ENCODE results near the gene RGS10. TPM values are rescaled to one million over a fixed set of nuclear protein-coding genes. Genes with fewer than 3 reads are reported as not detected.

RGS10 gene
- total RNA-seq, 4 donors from 2014 or later: 31.4 to 41.6 (median 36.1) TPM

GRCh38 chr10:119479532-119479931, 63.0 kb downstream of the RGS10 start:
- DNase-seq (ENCODE audit: extremely low spot score): no peak

DNA sequence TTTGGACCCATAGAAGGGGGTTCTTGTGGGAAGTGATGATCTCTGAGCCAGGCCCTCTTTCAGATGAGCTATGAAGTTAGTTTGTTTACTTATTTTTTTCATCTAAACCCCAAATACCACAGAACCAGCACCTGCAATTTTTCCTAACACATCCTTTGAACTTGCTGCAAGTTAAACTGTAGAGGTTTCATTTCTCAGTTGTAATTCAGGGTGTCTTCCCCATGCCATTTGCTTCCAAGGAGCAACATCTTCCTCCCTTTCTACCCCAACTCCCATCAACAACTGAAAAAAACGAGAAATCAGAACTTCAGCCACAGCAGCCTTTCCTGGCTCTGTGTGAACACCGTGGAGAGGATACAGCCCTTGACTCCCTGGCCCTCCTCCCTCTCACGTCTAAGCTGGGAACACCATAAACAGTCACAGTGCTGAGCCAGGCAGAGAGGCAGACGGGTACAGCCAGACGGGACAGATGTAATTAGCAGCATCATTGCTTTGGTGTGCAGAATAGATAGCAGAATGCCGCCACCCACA, 63.6 kb downstream of the RGS10 start:
- 33% methylated on average over 6 of the region's 6 CpGs for WGBS
- no peaks in the 10 kb centered on the region for H3K27me3 ChIP-seq
- H3K9me3 ChIP-seq: no peaks in the 10 kb centered on the region
- no peak for DNase-seq (ENCODE audit: extremely low spot score)
- TF ChIP-seq, protein P1, sequence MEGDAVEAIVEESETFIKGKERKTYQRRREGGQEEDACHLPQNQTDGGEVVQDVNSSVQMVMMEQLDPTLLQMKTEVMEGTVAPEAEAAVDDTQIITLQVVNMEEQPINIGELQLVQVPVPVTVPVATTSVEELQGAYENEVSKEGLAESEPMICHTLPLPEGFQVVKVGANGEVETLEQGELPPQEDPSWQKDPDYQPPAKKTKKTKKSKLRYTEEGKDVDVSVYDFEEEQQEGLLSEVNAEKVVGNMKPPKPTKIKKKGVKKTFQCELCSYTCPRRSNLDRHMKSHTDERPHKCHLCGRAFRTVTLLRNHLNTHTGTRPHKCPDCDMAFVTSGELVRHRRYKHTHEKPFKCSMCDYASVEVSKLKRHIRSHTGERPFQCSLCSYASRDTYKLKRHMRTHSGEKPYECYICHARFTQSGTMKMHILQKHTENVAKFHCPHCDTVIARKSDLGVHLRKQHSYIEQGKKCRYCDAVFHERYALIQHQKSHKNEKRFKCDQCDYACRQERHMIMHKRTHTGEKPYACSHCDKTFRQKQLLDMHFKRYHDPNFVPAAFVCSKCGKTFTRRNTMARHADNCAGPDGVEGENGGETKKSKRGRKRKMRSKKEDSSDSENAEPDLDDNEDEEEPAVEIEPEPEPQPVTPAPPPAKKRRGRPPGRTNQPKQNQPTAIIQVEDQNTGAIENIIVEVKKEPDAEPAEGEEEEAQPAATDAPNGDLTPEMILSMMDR (IDR thresholded peaks at IDR 0.05): no peak
- TF ChIP-seq EP300 (IDR thresholded peaks at IDR 0.05) (no peak), POLR2AphosphoS5 (IDR thresholded peaks at IDR 0.05) (no peak), POLR2A (IDR thresholded peaks at IDR 0.05; ENCODE audit: low read depth) (no peak)
- no peak overlapping the region for H3K27ac ChIP-seq (replicated peaks in 1 of 4)
- H3K4me3 ChIP-seq: no peak overlapping the region
- H3K36me3 ChIP-seq: no peaks in the 10 kb centered on the region
- peaks cover 0 to 14% (median 5%) of the 10 kb centered on the region in 4 donors for H3K4me1 ChIP-seq
- intact Hi-C loops (cut with DNase I): no loop called here

More at GRCh38 chr10:119479532-119479931, 63.0 kb downstream of the RGS10 start:
- no peak overlapping the region for H3K27ac ChIP-seq (replicated peaks in 1 of 4)
- H3K36me3 ChIP-seq: no peaks in the 10 kb centered on the region
- intact Hi-C loops (cut with DNase I): no loop called here
- TF ChIP-seq, protein P1 (IDR thresholded peaks at IDR 0.05): no peak
- TF ChIP-seq POLR2A (IDR thresholded peaks at IDR 0.05; ENCODE audit: low read depth) (no peak), EP300 (IDR thresholded peaks at IDR 0.05) (no peak), POLR2AphosphoS5 (IDR thresholded peaks at IDR 0.05) (no peak)
- peaks cover 0 to 14% (median 5%) of the 10 kb centered on the region in 4 donors for H3K4me1 ChIP-seq
- WGBS: 62% methylated on average over 8 of the region's 8 CpGs
- H3K27me3 ChIP-seq: no peaks in the 10 kb centered on the region
- no peak overlapping the region for H3K4me3 ChIP-seq
- no peaks in the 10 kb centered on the region for H3K9me3 ChIP-seq

DNA sequence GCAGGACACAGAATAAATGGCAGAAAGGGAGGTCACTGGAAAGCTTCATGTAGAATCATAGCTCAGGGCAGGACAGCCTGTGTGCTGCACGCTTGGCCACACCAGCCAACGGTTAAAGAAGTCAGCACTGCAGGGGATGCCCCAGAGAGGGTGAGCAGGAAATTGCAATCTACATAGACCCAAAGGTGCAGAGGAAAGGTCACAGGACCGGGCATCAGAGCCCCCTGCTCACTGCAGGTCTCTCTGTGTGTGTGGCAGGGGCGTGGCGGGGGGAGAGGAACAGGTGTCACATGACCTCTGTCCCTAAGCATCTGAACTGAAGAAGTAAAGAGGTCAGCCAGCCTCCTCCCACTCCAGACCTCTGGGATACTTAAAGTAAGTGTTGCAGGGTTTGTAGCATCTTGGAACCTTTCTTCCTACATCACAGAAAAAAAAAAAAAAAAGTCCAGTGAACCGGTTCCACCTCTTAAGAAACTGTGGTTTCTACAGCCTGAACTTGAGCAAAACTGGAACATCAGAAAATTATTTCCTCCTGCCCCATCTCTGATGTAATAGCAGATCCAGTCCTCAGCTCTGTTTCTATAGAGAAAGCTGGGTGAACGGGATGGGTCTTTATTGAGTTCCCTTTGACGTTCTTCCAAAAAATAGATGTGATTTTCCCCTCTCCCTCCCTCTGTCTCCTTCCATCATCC, 64.3 kb downstream of the RGS10 start:
- no peak overlapping the region for H3K27ac ChIP-seq (replicated peaks in 1 of 4)
- WGBS: 73% methylated on average over 8 of the region's 8 CpGs

GRCh38 chr10:119477444-119477843, 65.1 kb downstream of the RGS10 start:
- no peaks in the 10 kb centered on the region for H3K9me3 ChIP-seq
- peaks cover 0 to 14% (median 5%) of the 10 kb centered on the region in 4 donors for H3K4me1 ChIP-seq
- intact Hi-C loops (cut with DNase I): no loop called here
- no peak overlapping the region for H3K27ac ChIP-seq (replicated peaks in 1 of 4)
- TF ChIP-seq EP300 (IDR thresholded peaks at IDR 0.05) (no peak), POLR2AphosphoS5 (IDR thresholded peaks at IDR 0.05) (no peak), POLR2A (IDR thresholded peaks at IDR 0.05; ENCODE audit: low read depth) (no peak)
- TF ChIP-seq, protein P1 (IDR thresholded peaks at IDR 0.05): no peak
- no peaks in the 10 kb centered on the region for H3K27me3 ChIP-seq
- WGBS: 93% methylated on average over 3 of the region's 3 CpGs
- H3K4me3 ChIP-seq: no peak overlapping the region
- DNase-seq (ENCODE audit: extremely low spot score): no peak
- no peaks in the 10 kb centered on the region for H3K36me3 ChIP-seq

More for the DNA sequence above, 64.3 kb downstream of the RGS10 start:
- no peaks in the 10 kb centered on the region for H3K9me3 ChIP-seq
- intact Hi-C loops (cut with DNase I): no loop called here
- no peak for TF ChIP-seq POLR2AphosphoS5 (IDR thresholded peaks at IDR 0.05)
- no peak overlapping the region for H3K4me3 ChIP-seq
- peaks cover 0 to 14% (median 5%) of the 10 kb centered on the region in 4 donors for H3K4me1 ChIP-seq
- DNase-seq (ENCODE audit: extremely low spot score): no peak
- H3K27me3 ChIP-seq: no peaks in the 10 kb centered on the region
- H3K36me3 ChIP-seq: no peaks in the 10 kb centered on the region

DNA sequence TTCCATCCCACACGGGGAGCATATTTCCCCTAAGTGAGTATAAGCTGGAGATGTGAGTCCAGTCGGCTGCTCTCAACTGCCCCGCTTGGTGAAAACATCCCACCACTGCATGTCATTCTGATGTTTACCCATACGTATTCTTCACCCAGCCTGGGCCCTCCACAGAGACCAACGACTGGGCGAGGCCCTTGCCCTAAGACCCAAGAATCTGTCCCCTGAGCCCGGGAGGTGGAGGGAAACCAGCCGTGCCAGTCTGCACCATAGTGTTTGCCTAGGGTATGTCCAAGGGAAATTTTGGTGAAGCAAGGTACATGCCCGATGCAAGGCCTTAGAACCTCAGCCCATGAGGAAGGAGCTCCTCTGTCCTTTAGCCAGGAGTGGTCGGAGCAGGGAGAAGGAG, 67.9 kb downstream of the RGS10 start:
- no peaks in the 10 kb centered on the region for H3K9me3 ChIP-seq
- no peak for TF ChIP-seq POLR2A (IDR thresholded peaks at IDR 0.05; ENCODE audit: low read depth)
- H3K36me3 ChIP-seq: no peaks in the 10 kb centered on the region
- no peak for DNase-seq (ENCODE audit: extremely low spot score)
- peaks cover 0 to 12% (median 4%) of the 10 kb centered on the region in 4 donors for H3K4me1 ChIP-seq
- no peaks in the 10 kb centered on the region for H3K27me3 ChIP-seq
- no peak overlapping the region for H3K4me3 ChIP-seq
- intact Hi-C loops (cut with DNase I): no loop called here
- H3K27ac ChIP-seq (replicated peaks in 1 of 4): no peak overlapping the region
- 89% methylated on average over 10 of the region's 10 CpGs for WGBS

Measured in esophagus muscularis mucosa (tissue), 4 donors.